Colonic mucosa (tissue), 4 donors: Measurements from ENCODE around the gene ZKSCAN1. TPM values are rescaled to one million over a fixed set of nuclear protein-coding genes. Genes with fewer than 3 reads are reported as not detected.

Source experiments
- DNase-seq: peaks from one replicate; pipeline ENCODE4 v3.0.0-alpha.2; 2020
- H3K27ac ChIP-seq: fragments of 200-600 bp; one replicate; pipeline ENCODE4 v1.8.0; 2021
- H3K27me3 ChIP-seq: fragments of 200-600 bp; one replicate; pipeline ENCODE4 v1.8.0; 2021
- H3K36me3 ChIP-seq: fragments of 200-600 bp; one replicate; pipeline ENCODE4 v1.8.0; 2021
- H3K4me1 ChIP-seq: fragments of 200-600 bp; one replicate; pipeline ENCODE4 v1.8.0; 2021; ENCODE audit warnings: mild to moderate bottlenecking
- H3K4me3 ChIP-seq: fragments of 200-600 bp; one replicate; pipeline ENCODE4 v1.8.0; 2021
- H3K9ac ChIP-seq, 2 donors: one replicate each; pipeline ENCODE4 v1.7.0; 2013; ENCODE audit warnings: control low read depth in 2 of 2, low read depth in 2 of 2, low read length in 2 of 2
- H3K9me3 ChIP-seq: fragments of 200-600 bp; one replicate; pipeline ENCODE4 v1.8.0; 2021
- intact Hi-C: fragments of 100-400 bp; cut with DNase I; formaldehyde crosslinking; loops from one replicate; pipeline ENCODE4 v1.14.1; 2022
- total RNA-seq, 2 donors: library from RNA; stranded (reverse); fragmentation: NEBNext Ultra II Directional in 1 of 2; extraction: Animal tissue kit (Norgen Biotek cat#: 25700) in 1 of 2; gene quantifications; one replicate each; pipeline ENCODE4 v1.2.1, GENCODE V29; 2021
- TF ChIP-seq, protein P1 (sequence below): fragments of 200-600 bp; IDR thresholded peaks from one replicate; pipeline ENCODE4 v1.8.0; 2022; ENCODE audit warnings: antibody characterized with exemption, mild to moderate bottlenecking
- donor health status: healthy.
- donor health status: DM: no; HTN: no; CAD: no.
- donor health status: DM: no; HTN: no; CAD: no.

ZKSCAN1 gene
- total RNA-seq, 2 donors from 2014 or later = 96.1 to 147 TPM

DNA sequence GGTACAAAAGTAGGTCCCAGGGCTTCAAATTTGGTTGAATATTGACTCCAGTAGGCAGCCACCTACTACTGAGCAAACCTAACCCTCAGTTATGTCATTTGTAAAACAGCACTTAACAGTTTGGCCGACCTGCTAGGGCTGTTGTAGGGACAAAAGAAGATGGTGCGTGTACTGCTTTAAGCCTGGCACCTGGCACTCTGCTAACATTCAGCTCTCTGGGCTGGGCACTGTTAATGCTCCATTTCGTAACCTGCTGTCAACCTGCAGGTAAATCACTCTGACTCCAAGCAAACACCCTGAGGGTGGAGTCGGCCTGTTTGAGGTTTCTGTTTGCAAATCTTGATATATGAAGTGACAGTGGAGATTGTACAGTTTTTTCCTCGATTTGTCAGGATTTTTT lies 7.2 kb downstream of the ZKSCAN1 start:
- H3K27me3 ChIP-seq = no peaks in the 10 kb centered on the region
- H3K9me3 ChIP-seq = no peaks in the 10 kb centered on the region
- no peak overlapping the region for H3K4me3 ChIP-seq
- intact Hi-C loops = no loop called here
- TF ChIP-seq, protein P1, sequence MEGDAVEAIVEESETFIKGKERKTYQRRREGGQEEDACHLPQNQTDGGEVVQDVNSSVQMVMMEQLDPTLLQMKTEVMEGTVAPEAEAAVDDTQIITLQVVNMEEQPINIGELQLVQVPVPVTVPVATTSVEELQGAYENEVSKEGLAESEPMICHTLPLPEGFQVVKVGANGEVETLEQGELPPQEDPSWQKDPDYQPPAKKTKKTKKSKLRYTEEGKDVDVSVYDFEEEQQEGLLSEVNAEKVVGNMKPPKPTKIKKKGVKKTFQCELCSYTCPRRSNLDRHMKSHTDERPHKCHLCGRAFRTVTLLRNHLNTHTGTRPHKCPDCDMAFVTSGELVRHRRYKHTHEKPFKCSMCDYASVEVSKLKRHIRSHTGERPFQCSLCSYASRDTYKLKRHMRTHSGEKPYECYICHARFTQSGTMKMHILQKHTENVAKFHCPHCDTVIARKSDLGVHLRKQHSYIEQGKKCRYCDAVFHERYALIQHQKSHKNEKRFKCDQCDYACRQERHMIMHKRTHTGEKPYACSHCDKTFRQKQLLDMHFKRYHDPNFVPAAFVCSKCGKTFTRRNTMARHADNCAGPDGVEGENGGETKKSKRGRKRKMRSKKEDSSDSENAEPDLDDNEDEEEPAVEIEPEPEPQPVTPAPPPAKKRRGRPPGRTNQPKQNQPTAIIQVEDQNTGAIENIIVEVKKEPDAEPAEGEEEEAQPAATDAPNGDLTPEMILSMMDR = no peak
- peak overlapping the region; percentile 69 for H3K27ac ChIP-seq
- H3K4me1 ChIP-seq = peaks cover 13% of the 10 kb centered on the region
- peak overlapping the region in 1 of 2 donors; percentile 32 for H3K9ac ChIP-seq
- peak; percentile 88 for DNase-seq
- peaks cover 9% of the 10 kb centered on the region for H3K36me3 ChIP-seq

DNA sequence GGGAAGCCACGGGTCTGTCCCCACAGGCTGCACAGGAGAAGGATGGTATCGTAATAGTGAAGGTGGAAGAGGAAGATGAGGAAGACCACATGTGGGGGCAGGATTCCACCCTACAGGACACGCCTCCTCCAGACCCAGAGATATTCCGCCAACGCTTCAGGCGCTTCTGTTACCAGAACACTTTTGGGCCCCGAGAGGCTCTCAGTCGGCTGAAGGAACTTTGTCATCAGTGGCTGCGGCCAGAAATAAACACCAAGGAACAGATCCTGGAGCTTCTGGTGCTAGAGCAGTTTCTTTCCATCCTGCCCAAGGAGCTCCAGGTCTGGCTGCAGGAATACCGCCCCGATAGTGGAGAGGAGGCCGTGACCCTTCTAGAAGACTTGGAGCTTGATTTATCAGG lies 8.1 kb downstream of the ZKSCAN1 start:
- no peak for DNase-seq
- Histone ChIP-seq H3K9me3 (no peaks in the 10 kb centered on the region), H3K9ac (peak overlapping the region in 1 of 2 donors; percentile 32), H3K36me3 (peaks cover 9% of the 10 kb centered on the region), H3K27me3 (no peaks in the 10 kb centered on the region), H3K4me1 (peaks cover 13% of the 10 kb centered on the region), H3K4me3 (no peak overlapping the region), H3K27ac (no peak overlapping the region)
- TF ChIP-seq, protein P1 = no peak
- intact Hi-C loops = no loop called here

DNA sequence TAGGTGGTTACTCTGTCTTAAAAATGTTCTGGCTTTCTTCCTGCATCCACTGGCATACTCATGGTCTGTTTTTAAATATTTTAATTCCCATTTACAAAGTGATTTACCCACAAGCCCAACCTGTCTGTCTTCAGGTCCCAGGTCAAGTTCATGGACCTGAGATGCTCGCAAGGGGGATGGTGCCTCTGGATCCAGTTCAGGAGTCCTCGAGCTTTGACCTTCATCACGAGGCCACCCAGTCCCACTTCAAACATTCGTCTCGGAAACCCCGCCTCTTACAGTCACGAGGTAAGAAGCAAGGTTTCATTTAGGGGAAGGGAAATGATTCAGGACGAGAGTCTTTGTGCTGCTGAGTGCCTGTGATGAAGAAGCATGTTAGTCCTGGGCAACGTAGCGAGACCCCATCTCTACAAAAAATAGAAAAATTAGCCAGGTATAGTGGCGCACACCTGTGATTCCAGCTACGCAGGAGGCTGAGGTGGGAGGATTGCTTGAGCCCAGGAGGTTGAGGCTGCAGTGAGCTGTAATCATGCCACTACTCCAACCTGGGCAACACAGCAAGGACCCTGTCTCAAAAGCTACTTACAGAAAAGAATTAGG lies 8.7 kb downstream of the ZKSCAN1 start:
- H3K4me3 ChIP-seq = no peak overlapping the region
- H3K4me1 ChIP-seq = peaks cover 13% of the 10 kb centered on the region
- H3K27me3 ChIP-seq = no peaks in the 10 kb centered on the region
- TF ChIP-seq, protein P1 = no peak
- intact Hi-C loops = no loop called here
- no peaks in the 10 kb centered on the region for H3K9me3 ChIP-seq
- H3K9ac ChIP-seq = no peak overlapping the region
- peaks cover 9% of the 10 kb centered on the region for H3K36me3 ChIP-seq
- no peak for DNase-seq
- H3K27ac ChIP-seq = no peak overlapping the region

DNA sequence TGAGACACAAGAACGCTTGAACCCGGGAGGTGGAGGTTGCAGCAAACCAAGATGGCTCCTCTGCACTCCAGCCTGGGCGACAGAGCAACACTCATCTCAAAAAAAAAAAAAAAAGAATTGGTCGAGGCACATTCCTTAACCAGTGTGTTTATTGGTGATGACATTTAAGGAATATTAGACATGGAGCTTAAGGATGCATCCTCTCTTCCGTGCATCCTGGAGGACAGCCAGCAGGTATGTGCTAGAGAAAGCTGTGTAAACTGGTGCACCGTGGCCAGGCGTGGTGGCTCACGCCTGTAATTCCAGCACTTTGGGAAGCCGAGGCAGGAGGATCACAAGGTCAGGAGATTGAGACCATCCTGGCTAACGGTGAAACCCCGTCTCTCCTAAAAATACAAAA lies 11.8 kb downstream of the ZKSCAN1 start:
- Histone ChIP-seq H3K9me3 (no peaks in the 10 kb centered on the region), H3K4me3 (no peak overlapping the region), H3K27ac (no peak overlapping the region), H3K27me3 (no peaks in the 10 kb centered on the region), H3K4me1 (peaks cover 7% of the 10 kb centered on the region), H3K36me3 (peaks cover 16% of the 10 kb centered on the region), H3K9ac (no peak overlapping the region)
- TF ChIP-seq, protein P1 = no peak
- intact Hi-C loops = no loop called here
- DNase-seq = no peak

DNA sequence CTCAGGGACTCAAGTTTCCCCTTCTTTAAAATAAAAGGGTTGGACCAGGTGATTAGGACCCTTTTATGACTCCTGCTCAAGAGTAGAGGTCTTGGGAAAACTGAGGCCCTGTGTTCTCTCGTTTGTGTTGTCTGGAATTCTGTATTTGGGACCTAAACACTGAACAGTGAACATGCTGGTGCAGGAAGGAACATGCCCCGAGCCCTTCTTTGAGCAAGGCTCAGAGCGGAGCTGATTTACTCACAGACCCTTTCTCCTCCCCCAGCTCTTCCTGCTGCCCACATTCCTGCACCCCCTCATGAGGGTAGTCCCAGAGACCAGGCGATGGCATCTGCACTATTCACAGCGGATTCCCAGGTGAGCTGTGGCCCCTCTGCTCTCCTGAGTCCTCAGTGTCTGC lies 14.2 kb downstream of the ZKSCAN1 start:
- no peaks in the 10 kb centered on the region for H3K4me1 ChIP-seq
- no peak overlapping the region for H3K27ac ChIP-seq
- H3K4me3 ChIP-seq = no peak overlapping the region
- no peaks in the 10 kb centered on the region for H3K27me3 ChIP-seq
- TF ChIP-seq, protein P1 = no peak
- no peak overlapping the region for H3K9ac ChIP-seq
- intact Hi-C loops = no loop called here
- H3K9me3 ChIP-seq = no peaks in the 10 kb centered on the region
- H3K36me3 ChIP-seq = peaks cover 7% of the 10 kb centered on the region
- no peak for DNase-seq
